Tibial artery (tissue), 4 donors: ENCODE measurements around the gene FAM110A.
A peak's percentile ranks its signal among the peaks of the same experiment; 100 is the strongest.
"Not testable (repeated sequence)": the region's sequence is repeated elsewhere in the genome, so short reads cannot be mapped to it uniquely, and the experiment has no call there.

Source experiments
- DNase-seq, 2 donors: peaks; one replicate each; pipeline ENCODE4 v3.0.0-alpha.2; 2019
- H3K27ac ChIP-seq, 2 donors: fragments of 200-600 bp; sonication (generic) in 1 of 2; 1 replicate in 1 of 2; 2 replicates in 1 of 2; pipeline ENCODE4 v1.5.1; 2018 to 2019; ENCODE audit warnings: mild to moderate bottlenecking in 1 of 2
- H3K27me3 ChIP-seq, 2 donors: fragments of 200-600 bp; sonication (generic) in 1 of 2; one replicate each; pipeline versions ENCODE4 v1.5.1 to v1.6.0; 2016 to 2019
- H3K36me3 ChIP-seq, 3 donors: fragments of 200-600 bp; sonication (generic) in 2 of 3; one replicate each; pipeline ENCODE4 v1.5.1; 2016 to 2019; ENCODE audit warnings: mild to moderate bottlenecking in 2 of 3
- H3K4me1 ChIP-seq, 4 donors: fragments of 200-600 bp; sonication (generic) in 2 of 4; 1 replicate in 3 of 4; 2 replicates in 1 of 4; pipeline ENCODE4 v1.5.1; 2016 to 2019
- H3K4me3 ChIP-seq, 2 donors: fragments of 200-600 bp; sonication (generic) in 1 of 2; 1 replicate in 1 of 2; 2 replicates in 1 of 2; pipeline ENCODE4 v1.5.1; 2018 to 2019; ENCODE audit warnings: mild to moderate bottlenecking in 2 of 2
- H3K9me3 ChIP-seq, 3 donors: fragments of 200-600 bp; sonication (generic) in 1 of 3; one replicate each; pipeline ENCODE4 v1.5.1; 2016 to 2019
- intact Hi-C: fragments of 100-400 bp; cut with DNase I; formaldehyde crosslinking; loops from one replicate; pipeline ENCODE4 v1.15.0; 2023; ENCODE audit warnings: low total_unique reads
- TF ChIP-seq, protein P1 (sequence below), 2 experiments: fragments of 200-600 bp in 1 of 2; fragments of 450-650 bp in 1 of 2; IDR thresholded peaks; one replicate each; pipeline ENCODE4 v1.5.1; 2017 to 2019; ENCODE audit warnings: antibody characterized with exemption in 2 of 2, mild to moderate bottlenecking in 1 of 2, moderate library complexity in 1 of 2

FAM110A gene

DNA sequence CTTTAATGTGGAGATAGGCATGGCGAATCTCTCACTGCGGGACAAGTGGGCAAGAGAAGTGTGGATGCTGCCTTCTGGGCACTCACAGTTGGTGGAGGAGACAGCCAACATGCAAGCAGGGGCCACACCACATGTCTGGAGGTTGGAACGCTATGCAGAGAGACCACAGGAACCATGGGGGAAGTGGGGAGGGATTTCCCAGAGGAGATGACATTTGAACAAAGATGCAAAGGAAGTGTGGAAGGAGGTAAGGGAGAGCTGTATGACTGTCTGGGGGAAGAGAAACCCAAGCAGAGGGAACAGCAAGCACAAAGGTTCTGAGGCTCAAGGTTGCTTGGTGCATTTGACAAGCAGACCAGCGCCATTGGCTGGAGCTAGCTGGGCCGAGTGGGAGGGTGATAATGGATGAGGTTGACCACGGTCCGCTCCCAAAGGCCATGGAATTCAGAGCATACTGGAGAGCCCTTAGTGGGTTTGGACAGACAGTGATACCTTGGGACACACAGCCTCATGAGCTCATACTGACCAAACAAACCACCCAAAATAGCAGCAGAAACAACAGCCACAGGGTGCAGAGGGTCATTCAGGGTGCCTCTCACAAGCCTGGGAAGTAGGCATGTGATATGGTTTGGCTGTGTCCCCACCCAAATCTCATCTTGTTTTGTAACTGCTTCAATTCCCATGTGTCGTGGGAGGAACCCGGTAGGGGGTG, 7.6 kb upstream of the FAM110A start:
- Histone ChIP-seq H3K27me3 (no peaks in the 10 kb centered on the region), H3K4me3 (no peak overlapping the region), H3K9me3 (no peaks in the 10 kb centered on the region), H3K36me3 (no peaks in the 10 kb centered on the region), H3K4me1 (no peaks in the 10 kb centered on the region), H3K27ac (no peak overlapping the region)
- intact Hi-C loops: no loop called here
- TF ChIP-seq, protein P1, sequence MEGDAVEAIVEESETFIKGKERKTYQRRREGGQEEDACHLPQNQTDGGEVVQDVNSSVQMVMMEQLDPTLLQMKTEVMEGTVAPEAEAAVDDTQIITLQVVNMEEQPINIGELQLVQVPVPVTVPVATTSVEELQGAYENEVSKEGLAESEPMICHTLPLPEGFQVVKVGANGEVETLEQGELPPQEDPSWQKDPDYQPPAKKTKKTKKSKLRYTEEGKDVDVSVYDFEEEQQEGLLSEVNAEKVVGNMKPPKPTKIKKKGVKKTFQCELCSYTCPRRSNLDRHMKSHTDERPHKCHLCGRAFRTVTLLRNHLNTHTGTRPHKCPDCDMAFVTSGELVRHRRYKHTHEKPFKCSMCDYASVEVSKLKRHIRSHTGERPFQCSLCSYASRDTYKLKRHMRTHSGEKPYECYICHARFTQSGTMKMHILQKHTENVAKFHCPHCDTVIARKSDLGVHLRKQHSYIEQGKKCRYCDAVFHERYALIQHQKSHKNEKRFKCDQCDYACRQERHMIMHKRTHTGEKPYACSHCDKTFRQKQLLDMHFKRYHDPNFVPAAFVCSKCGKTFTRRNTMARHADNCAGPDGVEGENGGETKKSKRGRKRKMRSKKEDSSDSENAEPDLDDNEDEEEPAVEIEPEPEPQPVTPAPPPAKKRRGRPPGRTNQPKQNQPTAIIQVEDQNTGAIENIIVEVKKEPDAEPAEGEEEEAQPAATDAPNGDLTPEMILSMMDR (IDR thresholded peaks at IDR 0.05): no peak
- peak in 1 of 2 donors; percentile 31 for DNase-seq

GRCh38 chr20:826695-827323, 6.7 kb upstream of the FAM110A start:
- intact Hi-C loops: no loop called here
- Histone ChIP-seq H3K27ac (no peak overlapping the region), H3K4me1 (no peaks in the 10 kb centered on the region), H3K4me3 (no peak overlapping the region), H3K36me3 (no peaks in the 10 kb centered on the region), H3K27me3 (no peaks in the 10 kb centered on the region), H3K9me3 (no peaks in the 10 kb centered on the region)
- peak in 1 of 2 donors; percentile 40 for DNase-seq
- TF ChIP-seq, protein P1 (IDR thresholded peaks at IDR 0.05): no peak

- intact Hi-C loops, H3K36me3 ChIP-seq, H3K9me3 ChIP-seq, H3K27ac ChIP-seq, H3K4me3 ChIP-seq, H3K4me1 ChIP-seq, H3K27me3 ChIP-seq: not testable (repeated sequence)
- peak in 1 of 2 donors; percentile 25 for DNase-seq
These were observed 5.5 kb upstream of the FAM110A start for GRCh38 chr20:827981-828380.

GRCh38 chr20:828987-829386, 4.5 kb upstream of the FAM110A start:
- peak in 1 of 2 donors; percentile 25 for DNase-seq
- Histone ChIP-seq H3K27ac (no peak overlapping the region), H3K36me3 (no peaks in the 10 kb centered on the region), H3K9me3 (no peaks in the 10 kb centered on the region), H3K4me1 (peaks cover 0 to 10% (median 2%) of the 10 kb centered on the region in 4 donors), H3K4me3 (no peak overlapping the region), H3K27me3 (no peaks in the 10 kb centered on the region)
- intact Hi-C loops: no loop called here
- TF ChIP-seq, protein P1 (IDR thresholded peaks at IDR 0.05): no peak

GRCh38 chr20:829551-829950, 4.0 kb upstream of the FAM110A start:
- intact Hi-C loops: no loop called here
- Histone ChIP-seq H3K27ac (no peak overlapping the region), H3K36me3 (no peaks in the 10 kb centered on the region), H3K4me3 (no peak overlapping the region), H3K4me1 (peaks cover 0 to 15% (median 8%) of the 10 kb centered on the region in 4 donors), H3K9me3 (no peaks in the 10 kb centered on the region), H3K27me3 (no peaks in the 10 kb centered on the region)
- TF ChIP-seq, protein P1 (IDR thresholded peaks at IDR 0.05): no peak
- peak in 1 of 2 donors; percentile 11 for DNase-seq

DNA sequence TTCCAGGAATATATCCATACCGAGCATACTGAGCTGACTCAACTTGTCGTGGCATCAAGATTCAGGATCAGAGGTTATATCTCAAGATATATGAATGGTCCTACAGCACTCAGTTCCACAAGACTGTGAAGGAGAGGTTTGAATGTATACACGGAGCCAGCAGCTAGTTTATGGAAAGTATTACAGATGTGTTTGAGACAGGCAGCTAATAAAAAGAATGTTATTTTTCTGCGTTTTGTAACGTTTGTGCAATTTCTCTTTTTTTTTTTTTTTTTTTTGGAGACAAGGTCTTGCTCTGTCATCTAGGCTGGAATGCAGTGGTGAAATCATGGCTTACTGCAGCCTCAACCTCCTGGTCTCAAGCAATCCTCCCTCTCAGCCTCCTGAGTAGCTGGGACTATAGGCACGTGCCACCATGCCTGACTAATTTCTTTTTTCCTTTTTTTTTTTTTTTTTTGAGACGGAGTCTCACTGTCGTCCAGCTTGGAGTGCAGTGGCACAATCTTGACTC, 3.4 kb upstream of the FAM110A start:
- intact Hi-C loops: loop anchor here (10.0 kb wide), 1 partner anchor 175 kb away; the partner anchor contains the start of gene SRXN1
- H3K27ac ChIP-seq: no peak overlapping the region
- peaks cover 0 to 15% (median 10%) of the 10 kb centered on the region in 4 donors for H3K4me1 ChIP-seq
- TF ChIP-seq, protein P1 (IDR thresholded peaks at IDR 0.05): no peak
- no peaks in the 10 kb centered on the region for H3K9me3 ChIP-seq
- no peaks in the 10 kb centered on the region for H3K27me3 ChIP-seq
- H3K4me3 ChIP-seq: no peak overlapping the region
- H3K36me3 ChIP-seq: no peaks in the 10 kb centered on the region
- no peak for DNase-seq
